Subcutaneous adipose tissue (tissue), 4 donors: ENCODE results near the gene EFS. TPM values are rescaled to one million over a fixed set of nuclear protein-coding genes. Genes with fewer than 3 reads are reported as not detected.

Experiments used
- CTCF ChIP-seq: fragments of 450-650 bp; IDR thresholded peaks from one replicate; pipeline ENCODE4 v1.5.1; 2016; ENCODE audit warnings: low read depth, mild to moderate bottlenecking, control low read depth, antibody characterized with exemption, moderate library complexity
- small RNA-seq: library from RNA; depleted of rRNA; stranded (forward); fragments of <200 nt; gene quantifications from one replicate; pipeline ENCODE3, GENCODE V24; 2016
- total RNA-seq, 4 donors: library from RNA; depleted of rRNA; stranded (reverse); fragments of >200 nt; gene quantifications; one replicate each; pipeline ENCODE4 v1.1.0, GENCODE V29; 2016

EFS gene
- total RNA-seq, 4 donors from 2014 or later, result 8.5 to 12.8 (median 9.8) TPM

- TF ChIP-seq CTCF, result no peak
These were observed 58.4 kb downstream of the EFS start, which contains the start of gene BCL2L2 for GRCh38 chr14:23306412-23307145. Gene BCL2L2 (plus strand): TSS chr14:23306833. CDS start chr14:23307768, 935 bp downstream.

Small RNA genes lying within 50 kb of the gene (small RNA-seq; reads per million reads assigned to genes)
- not detected for gene MIR208A

Other genes starting within 250 kb of the EFS start
- under 1 TPM in 1 of 4 donors, not detected in 3; 0.68 TPM for gene CEBPE, start 245.9 kb downstream of the EFS start, total RNA-seq
- 10 to 100 TPM; 45.7 to 83.8 (median 61.4) TPM for gene SLC7A8, start 181.5 kb downstream of the EFS start, total RNA-seq
- gene RNF212B, start 127.2 kb downstream of the EFS start, total RNA-seq, result not detected
- 10 to 100 TPM in 1 of 4 donors, 1 to 10 TPM in 3; 5.4 to 11.1 (median 7.4) TPM for gene HOMEZ, start 79.0 kb downstream of the EFS start, total RNA-seq
- gene PPP1R3E, start 62.3 kb downstream of the EFS start, total RNA-seq, result 10 to 100 TPM in 2 of 4 donors, 1 to 10 TPM in 2; 7.3 to 12.6 (median 9.3) TPM
- gene BCL2L2, start 58.3 kb downstream of the EFS start, total RNA-seq, result 10 to 100 TPM; 32.1 to 75.9 (median 50.6) TPM
- gene PABPN1, start 43.7 kb downstream of the EFS start, total RNA-seq, result 10 to 100 TPM; 31.8 to 56.1 (median 42.5) TPM
- 1 to 10 TPM; 1.8 to 5.5 (median 4.2) TPM for gene SLC22A17, start 12.3 kb downstream of the EFS start, total RNA-seq
- gene IL25, start 7.6 kb upstream of the EFS start, total RNA-seq, result not detected
- not detected for gene CMTM5, start 11.9 kb upstream of the EFS start, total RNA-seq
- gene MYH6, start 43.1 kb upstream of the EFS start, total RNA-seq, result not detected
- not detected for gene MYH7, start 70.5 kb upstream of the EFS start, total RNA-seq
- 10 to 100 TPM; 20.5 to 43.4 (median 35.1) TPM for gene NGDN, start 104.5 kb upstream of the EFS start, total RNA-seq
- 1 to 10 TPM in 1 of 4 donors, under 1 TPM in 3; 0.33 to 1.4 (median 0.50) TPM for gene ZFHX2, start 186.6 kb upstream of the EFS start, total RNA-seq
- 10 to 100 TPM in 3 of 4 donors, 1 to 10 TPM in 1; 6.7 to 23.2 (median 18.4) TPM for gene THTPA, start 191.1 kb upstream of the EFS start, total RNA-seq
- 10 to 100 TPM; 25.3 to 49.6 (median 30.8) TPM for gene AP1G2, start 202.6 kb upstream of the EFS start, total RNA-seq
- gene JPH4, start 213.6 kb upstream of the EFS start, total RNA-seq, result 1 to 10 TPM in 2 of 4 donors, under 1 TPM in 2; 0.19 to 2.0 (median 1.2) TPM